CD4-positive, alpha-beta T cell treated with Interleukin-15 for 4 hours (primary cell): Measurements from ENCODE around the gene TMEM190.

Source experiments
- DNase-seq: peaks from one replicate; pipeline ENCODE4 v3.0.0-alpha.2; 2020; ENCODE audit warnings: low spot score

Gene TMEM190

GRCh38 chr19:55372316-55373081, 4.1 kb upstream of the TMEM190 start:
- no peak for DNase-seq

- no peak for DNase-seq
Observed at GRCh38 chr19:55373306-55373992, 3.2 kb upstream of the TMEM190 start.

- no peak for DNase-seq
Observed at GRCh38 chr19:55373993-55374757, 2.5 kb upstream of the TMEM190 start.

GRCh38 chr19:55377356-55378131, 918 bp downstream of the TMEM190 start:
- no peak for DNase-seq

GRCh38 chr19:55379174-55379573, 2.5 kb downstream of the TMEM190 start:
- no peak for DNase-seq

GRCh38 chr19:55382013-55382412, 5.4 kb downstream of the TMEM190 start:
- no peak for DNase-seq

GRCh38 chr19:55382522-55383054, 6.0 kb downstream of the TMEM190 start:
- no peak for DNase-seq

- DNase-seq, result peak; percentile 41
Observed at GRCh38 chr19:55383279-55384130, 6.9 kb downstream of the TMEM190 start.

GRCh38 chr19:55384131-55384919, 7.7 kb downstream of the TMEM190 start, which contains the start of gene TMEM238:
Gene TMEM238 (minus strand): TSS chr19:55384292. CDS start chr19:55384259, 33 bp downstream.
- DNase-seq, result no peak

GRCh38 chr19:55384920-55385723, 8.5 kb downstream of the TMEM190 start:
- peak; percentile 98 for DNase-seq

GRCh38 chr19:55385724-55386492, 9.3 kb downstream of the TMEM190 start, which contains the start of gene RPL28:
Gene RPL28 (plus strand): TSS chr19:55385932. CDS start chr19:55386358, 426 bp downstream.
- peak; percentile 99 for DNase-seq

- no peak for DNase-seq
Observed at GRCh38 chr19:55386493-55386971, 9.9 kb downstream of the TMEM190 start.

- no peak for DNase-seq
Observed at GRCh38 chr19:55387736-55388497, 11.3 kb downstream of the TMEM190 start.

GRCh38 chr19:55389386-55390317, 13.0 kb downstream of the TMEM190 start:
- no peak for DNase-seq

- DNase-seq, result no peak
Observed at GRCh38 chr19:55390461-55390880, 13.8 kb downstream of the TMEM190 start.

GRCh38 chr19:55391191-55391670, 14.6 kb downstream of the TMEM190 start:
- no peak for DNase-seq
